IMR-90 (cell line): ENCODE data around the gene NUP50. TPM values are rescaled to one million over a fixed set of nuclear protein-coding genes. Genes with fewer than 3 reads are reported as not detected.
"Not testable (repeated sequence)": the region's sequence is repeated elsewhere in the genome, so short reads cannot be mapped to it uniquely, and the experiment has no call there.

Source experiments
- ATAC-seq: fragments of 200-7000 bp; cut with Tn5 transposase; 2 replicates; pipeline ENCODE4 v1.9.1; 2020; ENCODE audit warnings: low read depth, mild to moderate bottlenecking, moderate library complexity
- BruUV-seq: library from RNA; stranded (reverse); fragments of 400-500 nt; replicated peaks from 2 replicates; lab custom pipeline; 2021; lab: Mats Ljungman, UMichigan
- CTCF ChIA-PET: fragments of 300-600 bp; formaldehyde crosslinking; extraction: SDS; loops from one replicate; lab custom pipeline; 2021; ENCODE audit warnings: antibody characterized with exemption; lab: Yijun Ruan, JAX
- POLR2A ChIA-PET: fragments of 300-600 bp; sonication (Branson Sonifier 250); formaldehyde crosslinking; loops from one replicate; lab custom pipeline; 2022; ENCODE audit warnings: antibody characterized with exemption; ENCODE audit not compliant: unreplicated experiment; lab: Charles Lee
- DNase-seq: peaks from one replicate; pipeline ENCODE4 v3.0.0; 2013
- H2AFZ ChIP-seq: replicated peaks from 2 replicates; pipeline ENCODE3; 2013; ENCODE audit warnings: low read length, mild to moderate bottlenecking; ENCODE audit not compliant: poor library complexity
- H2AK5ac ChIP-seq: 2 replicates; pipeline ENCODE4 v1.6.1; 2013; ENCODE audit warnings: low read depth, low read length, inconsistent platforms
- H2AK9ac ChIP-seq: replicated peaks from 2 replicates; pipeline ENCODE3; 2013; ENCODE audit warnings: mild to moderate bottlenecking, low read depth, low read length, moderate library complexity; ENCODE audit not compliant: poor library complexity
- H2BK120ac ChIP-seq: 2 replicates; pipeline ENCODE4 v1.6.1; 2013; ENCODE audit warnings: low read depth, low read length, inconsistent platforms
- H2BK15ac ChIP-seq: 3 replicates; pipeline ENCODE4 v1.6.1; 2013; ENCODE audit warnings: low read depth, low read length, inconsistent platforms
- H2BK20ac ChIP-seq: 2 replicates; pipeline ENCODE4 v1.6.1; 2013; ENCODE audit warnings: low read depth, mild to moderate bottlenecking, inconsistent platforms, low read length, moderate library complexity
- H2BK5ac ChIP-seq: 2 replicates; pipeline ENCODE4 v1.6.1; 2013; ENCODE audit warnings: mild to moderate bottlenecking, low read depth, low read length, inconsistent platforms; ENCODE audit not compliant: poor library complexity, severe bottlenecking
- H3K14ac ChIP-seq: replicated peaks from 2 replicates; pipeline ENCODE4 v1.6.1; 2013; ENCODE audit warnings: low read depth, low read length, inconsistent platforms
- H3K18ac ChIP-seq: 2 replicates; pipeline ENCODE4 v1.6.1; 2013; ENCODE audit warnings: low read depth, low read length, control low read depth
- H3K23ac ChIP-seq: 2 replicates; pipeline ENCODE4 v1.6.1; 2013; ENCODE audit warnings: low read depth, low read length, inconsistent platforms
- H3K27ac ChIP-seq: 2 replicates; pipeline ENCODE4 v1.5.1; 2013; ENCODE audit warnings: mild to moderate bottlenecking, control low read depth, low read length; ENCODE audit not compliant: insufficient read depth
- H3K27me3 ChIP-seq: 2 replicates; pipeline ENCODE4 v1.6.1; 2013; ENCODE audit warnings: low read length; ENCODE audit not compliant: control insufficient read depth, insufficient read depth
- H3K36me3 ChIP-seq: 2 replicates; pipeline ENCODE4 v1.6.1; 2013; ENCODE audit warnings: low read length, mixed read lengths; ENCODE audit not compliant: control insufficient read depth, insufficient read depth
- H3K4ac ChIP-seq: 2 replicates; pipeline ENCODE4 v1.6.1; 2013; ENCODE audit warnings: low read depth, low read length, inconsistent platforms
- H3K4me1 ChIP-seq: 2 replicates; pipeline ENCODE4 v1.6.1; 2013; ENCODE audit warnings: low read length, mixed read lengths; ENCODE audit not compliant: control insufficient read depth, insufficient read depth
- H3K4me2 ChIP-seq: 2 replicates; pipeline ENCODE4 v1.6.1; 2013; ENCODE audit warnings: low read depth, mild to moderate bottlenecking, control low read depth, low read length, moderate library complexity
- H3K4me3 ChIP-seq: 2 replicates; pipeline ENCODE4 v1.5.1; 2013; ENCODE audit warnings: low read depth, mild to moderate bottlenecking, control low read depth, low read length, moderate library complexity; ENCODE audit not compliant: insufficient read depth
- H3K56ac ChIP-seq: 2 replicates; pipeline ENCODE4 v1.6.1; 2013; ENCODE audit warnings: low read length, inconsistent platforms; ENCODE audit not compliant: insufficient read depth; ENCODE audit errors: extremely low read depth
- H3K79me1 ChIP-seq, 2 experiments: 2 replicates each; pipeline ENCODE4 v1.6.1; 2013; ENCODE audit warnings: low read length in 2 of 2, inconsistent platforms in 1 of 2, low read depth in 1 of 2
- H3K9ac ChIP-seq: 2 replicates; pipeline ENCODE4 v1.6.1; 2013; ENCODE audit warnings: low read depth, low read length, control low read depth
- H3K9me1 ChIP-seq: 2 replicates; pipeline ENCODE4 v1.6.1; 2013; ENCODE audit warnings: low read length, inconsistent platforms; ENCODE audit not compliant: insufficient read depth
- H3K9me3 ChIP-seq: 2 replicates; pipeline ENCODE4 v1.6.1; 2013; ENCODE audit warnings: low read length; ENCODE audit not compliant: control insufficient read depth, insufficient read depth
- H4K20me1 ChIP-seq: 2 replicates; pipeline ENCODE4 v1.6.1; 2013; ENCODE audit warnings: low read length, inconsistent platforms; ENCODE audit not compliant: insufficient read depth
- H4K5ac ChIP-seq: 2 replicates; pipeline ENCODE4 v1.6.1; 2013; ENCODE audit warnings: mild to moderate bottlenecking, low read depth, low read length, control low read depth
- H4K8ac ChIP-seq, 2 experiments: 2 replicates each; pipeline ENCODE4 v1.6.1; 2013; ENCODE audit warnings: low read depth in 2 of 2, low read length in 2 of 2, control low read depth in 1 of 2, inconsistent platforms in 1 of 2
- H4K91ac ChIP-seq: 2 replicates; pipeline ENCODE4 v1.6.1; 2013; ENCODE audit warnings: low read depth, low read length, inconsistent platforms; ENCODE audit not compliant: insufficient read depth
- WGBS, 2 experiments: methylation state at CpG; one replicate each; pipeline versions ENCODE4 v1.1.5 to v1.1.7; 2013; ENCODE audit warnings: missing lambda C conversion rate in 2 of 2; ENCODE audit not compliant: insufficient read length in 1 of 2; ENCODE audit errors: extremely low coverage in 2 of 2; 5-methylcytosine and 5-hydroxymethylcytosine counted together
- dilution Hi-C: fragments of 300-500 bp; cut with HindIII; formaldehyde crosslinking; loops from one replicate; pipeline ENCODE4 v1.14.3; 2018; ENCODE audit warnings: low sequenced_read_pairs; ENCODE audit not compliant: unreplicated experiment
- in situ Hi-C: fragments of 300-500 bp; cut with MboI; formaldehyde crosslinking; loops from 3 replicates; pipeline ENCODE4 v1.14.3; 2019; ENCODE audit warnings: low sequenced_read_pairs, inconsistent platforms, mixed read lengths
- intact Hi-C: fragments of 100-400 bp; cut with micrococcal nuclease; formaldehyde crosslinking; loops from 2 replicates; pipeline ENCODE4 v1.10.0; 2022
- polyA plus RNA-seq, 3 experiments: library from polyadenylated mRNA; depleted of rRNA; stranded (reverse); fragments of >200 nt; gene quantifications; 2 replicates each; pipeline ENCODE4 v1.2.3, GENCODE V29; 2012; ENCODE audit warnings: low replicate concordance in 1 of 3
- total RNA-seq: library from RNA; depleted of rRNA; stranded (reverse); fragments of >200 nt; gene quantifications from 2 replicates; pipeline ENCODE4 v1.2.3, GENCODE V29; 2012

NUP50 gene
- total and polyA plus RNA-seq, 2 of the 4 experiments (the other 2 are of a cell fraction), result 12.8 to 65.4 TPM

DNA sequence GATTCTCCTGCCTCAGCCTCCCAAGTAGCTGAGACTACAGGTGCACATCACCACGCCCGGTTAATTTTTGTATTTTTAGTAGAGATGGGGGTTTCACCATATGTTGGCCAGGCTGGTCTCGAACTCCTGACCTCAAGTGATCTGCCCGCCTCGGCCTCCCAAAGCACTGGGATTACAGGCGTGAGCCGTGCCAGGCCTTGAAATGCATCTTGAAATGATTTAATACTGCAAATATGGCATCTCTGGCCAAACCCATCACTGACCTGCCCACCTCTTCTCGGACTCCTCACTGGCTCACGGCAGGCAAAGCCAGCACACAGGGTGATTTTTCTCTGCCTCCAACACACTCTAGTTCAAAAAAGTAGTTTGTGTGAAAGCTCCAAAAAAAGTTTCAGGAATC lies 28.0 kb downstream of the NUP50 start:
- H2AK9ac ChIP-seq, H2BK5ac ChIP-seq, H3K79me1 ChIP-seq, H2AK5ac ChIP-seq, H4K8ac ChIP-seq, H2AFZ ChIP-seq, H2BK20ac ChIP-seq, H3K4me2 ChIP-seq, H3K27ac ChIP-seq, dilution Hi-C loops, H3K4ac ChIP-seq, intact Hi-C loops, BruUV-seq, H4K91ac ChIP-seq, H4K20me1 ChIP-seq, H3K4me1 ChIP-seq, ATAC-seq, H3K14ac ChIP-seq, in situ Hi-C loops, H3K56ac ChIP-seq, H3K27me3 ChIP-seq, DNase-seq, H3K9me1 ChIP-seq, H2BK15ac ChIP-seq, H3K9me3 ChIP-seq, H4K5ac ChIP-seq, H3K23ac ChIP-seq, H2BK120ac ChIP-seq, H3K4me3 ChIP-seq, H3K9ac ChIP-seq, H3K18ac ChIP-seq: not testable (repeated sequence)
- ChIA-PET CTCF (interaction anchor here (0.6 kb wide), 1 partner anchor 16 kb away, joined by 3 read pairs; no protein-coding TSS in a partner anchor), POLR2A (interaction anchor here (1.0 kb wide), 1 partner anchor 9 kb away, joined by 3 read pairs; no protein-coding TSS in a partner anchor)
- WGBS, 2 experiments, result 100% methylated on average over 4 of the region's 9 CpGs; no CpG with 5 or more reads in 1 of the 2 experiments
- peaks cover 20% of the 10 kb centered on the region for H3K36me3 ChIP-seq
